D721Med (cell line): ENCODE data around the gene SYNGR3.

Experiments
- DNase-seq: peaks from one replicate; pipeline ENCODE4 v3.0.0; 2011; ENCODE audit warnings: low spot score; ENCODE audit not compliant: insufficient read length
- FAIRE-seq: peaks from 2 replicates; lab custom pipeline; 2011; peaks lifted over from hg19 to GRCh38; lab: Jason Lieb, UNC
- TF ChIP-seq, protein P1 (sequence below): IDR thresholded peaks from 2 replicates; pipeline ENCODE4 v1.5.1; 2012; ENCODE audit warnings: mild to moderate bottlenecking, control low read depth; ENCODE audit not compliant: insufficient read depth; ENCODE audit errors: missing control alignments

Gene SYNGR3

DNA sequence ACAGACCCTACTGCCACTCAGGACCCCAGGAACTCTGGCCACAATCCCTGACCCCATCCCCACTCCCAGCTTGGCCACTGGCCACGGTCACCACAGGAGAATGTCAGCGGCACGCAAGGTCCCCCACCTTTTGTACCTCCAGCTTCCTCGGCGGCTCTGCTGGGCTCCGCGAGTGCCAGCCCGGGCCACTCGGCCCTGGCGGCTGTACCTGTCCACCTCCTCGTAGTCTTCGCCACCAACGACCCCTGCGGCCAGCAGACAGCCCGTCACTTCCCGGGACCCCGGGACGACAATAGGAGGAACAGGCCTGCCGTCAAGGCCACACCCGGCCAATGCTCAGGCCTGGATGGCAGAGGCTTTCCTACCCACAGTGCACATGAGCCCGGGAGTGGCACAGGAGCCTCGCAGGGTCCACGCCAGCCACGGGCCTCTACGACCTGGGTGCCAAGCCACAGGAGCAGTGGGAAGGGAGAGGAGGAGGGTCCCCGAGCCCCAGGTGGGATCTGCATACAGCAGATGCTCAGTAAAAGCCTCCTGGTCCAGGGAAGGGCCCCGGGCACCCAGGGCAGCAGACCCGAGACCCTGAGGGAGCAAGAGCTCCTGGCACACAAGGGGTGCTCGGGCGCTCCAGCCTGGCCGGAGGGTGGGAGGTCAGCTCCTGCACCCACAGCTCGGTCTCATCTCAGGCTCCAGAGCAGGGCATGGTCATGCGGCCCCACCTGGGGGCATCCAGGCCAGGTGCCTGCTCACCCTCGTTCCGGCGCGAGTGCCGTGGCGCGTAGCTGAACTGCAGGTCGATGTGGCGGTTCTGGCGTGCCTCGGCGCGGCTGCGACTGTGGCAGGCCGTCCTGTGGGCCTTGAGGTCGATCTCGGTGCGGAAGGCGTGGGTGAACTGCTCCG lies 11.9 kb downstream of the SYNGR3 start:
- DNase-seq (no peak), FAIRE-seq (no peak)
- TF ChIP-seq, protein P1, sequence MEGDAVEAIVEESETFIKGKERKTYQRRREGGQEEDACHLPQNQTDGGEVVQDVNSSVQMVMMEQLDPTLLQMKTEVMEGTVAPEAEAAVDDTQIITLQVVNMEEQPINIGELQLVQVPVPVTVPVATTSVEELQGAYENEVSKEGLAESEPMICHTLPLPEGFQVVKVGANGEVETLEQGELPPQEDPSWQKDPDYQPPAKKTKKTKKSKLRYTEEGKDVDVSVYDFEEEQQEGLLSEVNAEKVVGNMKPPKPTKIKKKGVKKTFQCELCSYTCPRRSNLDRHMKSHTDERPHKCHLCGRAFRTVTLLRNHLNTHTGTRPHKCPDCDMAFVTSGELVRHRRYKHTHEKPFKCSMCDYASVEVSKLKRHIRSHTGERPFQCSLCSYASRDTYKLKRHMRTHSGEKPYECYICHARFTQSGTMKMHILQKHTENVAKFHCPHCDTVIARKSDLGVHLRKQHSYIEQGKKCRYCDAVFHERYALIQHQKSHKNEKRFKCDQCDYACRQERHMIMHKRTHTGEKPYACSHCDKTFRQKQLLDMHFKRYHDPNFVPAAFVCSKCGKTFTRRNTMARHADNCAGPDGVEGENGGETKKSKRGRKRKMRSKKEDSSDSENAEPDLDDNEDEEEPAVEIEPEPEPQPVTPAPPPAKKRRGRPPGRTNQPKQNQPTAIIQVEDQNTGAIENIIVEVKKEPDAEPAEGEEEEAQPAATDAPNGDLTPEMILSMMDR = no peak

DNA sequence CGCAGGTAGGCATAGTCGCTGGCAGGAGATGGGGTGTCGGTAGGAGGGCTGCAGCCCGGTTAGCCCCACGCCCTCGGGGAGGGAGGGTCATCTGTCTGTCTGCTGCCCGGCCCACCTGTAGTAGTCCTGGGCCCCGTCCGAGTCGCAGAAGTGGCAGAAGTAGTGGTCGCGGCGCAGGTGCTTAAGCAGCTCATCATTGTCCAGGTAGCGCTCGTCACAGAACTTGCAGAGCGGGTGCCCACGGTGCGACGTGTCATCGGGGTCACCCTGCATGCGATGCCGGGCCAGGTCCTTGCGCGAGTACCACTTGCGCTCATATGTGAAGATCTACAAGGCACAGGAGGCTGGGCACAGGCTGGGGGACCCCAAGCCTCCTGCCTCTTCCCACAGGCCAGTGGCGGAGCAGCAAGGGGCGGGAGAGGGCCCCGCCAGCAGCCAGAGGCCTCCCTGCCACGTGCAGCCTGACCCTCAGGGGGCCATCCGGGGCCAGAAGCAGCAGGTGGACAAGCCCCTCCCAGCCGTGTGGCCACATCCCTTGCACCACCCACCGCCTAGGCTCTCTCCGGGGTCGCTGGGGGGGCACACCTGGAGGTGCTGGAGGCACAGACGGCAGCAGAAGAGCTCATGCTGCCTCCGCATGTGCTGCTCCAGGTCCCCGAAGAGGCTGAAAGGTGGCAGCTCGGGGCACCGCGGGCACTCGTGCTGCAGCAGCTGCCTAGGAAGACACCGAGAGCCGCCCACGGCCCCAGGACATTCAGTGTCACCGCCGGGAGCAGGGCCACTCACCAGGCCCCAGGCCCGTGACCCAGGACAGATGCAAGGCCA lies 12.8 kb downstream of the SYNGR3 start:
- TF ChIP-seq, protein P1 = no peak
- DNase-seq (no peak), FAIRE-seq (no peak)

DNA sequence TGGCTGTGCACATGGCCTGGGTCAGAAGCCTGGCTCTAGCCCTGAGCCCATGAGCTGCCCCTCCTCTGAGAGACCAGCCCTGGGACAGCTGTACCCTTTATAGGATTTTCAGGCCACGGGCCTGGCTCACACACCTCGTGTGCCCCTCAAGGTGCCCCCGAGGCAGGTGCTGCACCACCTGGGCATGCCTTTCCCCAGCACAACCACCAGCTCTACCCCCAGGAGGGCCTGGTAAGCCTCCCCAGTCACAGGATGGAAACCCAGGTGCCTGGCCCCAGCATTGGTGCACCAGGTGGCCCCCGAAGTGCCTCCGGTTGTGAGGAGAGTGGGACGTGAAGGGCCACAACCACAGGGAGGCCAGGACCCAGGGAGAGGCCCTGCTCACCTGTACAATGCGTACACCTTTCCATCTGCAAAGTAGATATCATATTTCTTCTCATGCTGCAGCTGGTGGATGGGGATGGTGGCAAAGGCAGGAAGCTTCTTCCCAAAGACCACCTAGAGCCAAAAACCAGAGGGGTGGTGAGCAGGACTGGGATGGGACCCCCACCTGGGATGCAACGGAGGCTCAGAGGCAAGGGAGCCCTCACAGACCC lies 13.6 kb downstream of the SYNGR3 start:
- FAIRE-seq (no peak), DNase-seq (no peak)

DNA sequence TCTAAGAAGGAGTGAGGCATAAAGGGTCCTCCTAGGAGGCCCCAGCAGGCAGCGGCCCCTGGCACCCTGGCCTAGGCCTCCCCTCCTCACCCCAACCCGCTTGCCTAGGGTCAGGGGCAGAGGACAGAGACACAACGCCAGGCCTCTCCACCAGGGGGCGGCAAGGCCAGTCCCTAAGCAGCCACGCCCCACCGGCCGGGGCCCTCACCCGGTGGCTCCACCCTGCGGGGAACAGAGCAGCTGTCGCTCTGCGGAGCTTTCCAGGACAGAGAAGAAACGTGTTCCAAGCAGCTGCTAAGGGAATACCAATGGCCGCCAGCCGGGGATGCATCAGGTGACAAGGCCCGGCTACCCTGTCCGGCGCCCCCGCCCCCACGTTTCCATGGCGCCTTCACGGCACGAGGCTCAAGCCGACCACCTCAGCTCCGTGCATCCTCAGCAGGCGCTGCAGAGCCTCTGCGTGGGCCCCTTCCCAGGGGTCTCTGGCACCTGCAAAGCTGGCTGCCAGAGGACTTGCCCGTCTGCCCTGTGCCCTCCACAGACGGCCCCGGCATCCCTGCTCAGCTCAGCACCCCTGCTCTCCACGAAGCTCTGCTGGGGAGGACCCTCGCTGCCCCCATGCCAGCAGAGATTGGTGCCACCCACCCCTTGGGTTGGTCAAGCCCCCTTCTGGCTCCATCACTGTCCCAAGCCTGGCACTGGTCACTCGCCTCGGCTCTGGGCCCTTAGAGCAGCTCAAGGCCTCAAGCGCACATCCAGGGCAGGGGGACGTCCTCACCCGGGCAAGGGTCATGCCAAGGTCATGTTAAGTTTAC lies 14.3 kb downstream of the SYNGR3 start:
- peak; percentile 96 for DNase-seq
- TF ChIP-seq, protein P1 = peak; percentile 85
- no peak for FAIRE-seq

More for the DNA sequence above, 13.6 kb downstream of the SYNGR3 start:
- TF ChIP-seq, protein P1 = no peak

DNA sequence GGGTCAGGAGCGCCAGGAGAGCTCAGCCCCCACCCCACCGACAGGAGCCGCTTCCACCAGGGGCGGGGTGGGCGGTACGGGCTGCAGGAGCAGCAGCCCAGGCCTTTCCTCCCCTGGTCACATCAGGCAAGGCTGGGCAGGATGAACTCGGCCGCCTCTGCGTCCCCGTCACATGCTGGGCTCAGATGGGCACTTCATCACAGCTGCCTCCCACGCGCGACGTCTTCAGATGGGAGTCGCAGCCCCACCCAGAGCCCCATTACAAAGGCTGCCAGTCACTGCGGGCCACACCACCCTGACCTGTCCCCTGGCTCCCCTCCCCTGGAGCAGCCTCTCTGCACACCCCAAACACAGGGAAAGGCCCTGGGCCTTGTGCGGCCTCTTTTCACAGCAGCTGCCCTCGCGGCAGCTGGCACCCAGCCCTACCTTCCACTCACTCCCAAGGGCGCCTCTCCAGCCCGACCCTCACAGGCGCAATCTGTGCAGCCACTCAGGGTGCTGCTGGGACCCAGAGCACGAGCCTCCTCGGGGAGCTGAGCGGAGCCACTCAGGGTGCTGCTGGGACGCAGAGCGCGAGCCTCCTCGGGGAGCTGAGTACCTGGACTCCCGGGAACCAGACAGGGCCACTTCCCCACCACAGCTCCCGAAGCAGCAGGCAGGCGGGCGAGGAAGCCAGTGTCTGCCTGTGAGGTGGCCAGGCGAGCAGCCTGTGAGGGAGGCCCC lies 15.2 kb downstream of the SYNGR3 start:
- no peak for FAIRE-seq
- no peak for DNase-seq

More for the DNA sequence above, 15.2 kb downstream of the SYNGR3 start:
- TF ChIP-seq, protein P1 = no peak
